Tibial nerve (tissue), 4 donors: ENCODE measurements around the gene CD48.

Experiments used
- EP300 ChIP-seq, 2 donors: sonication (generic); formaldehyde crosslinking; IDR thresholded peaks; one replicate each; pipeline ENCODE4 v1.6.1; 2017; ENCODE audit warnings: antibody characterized with exemption in 2 of 2, mild to moderate bottlenecking in 1 of 2
- POLR2A ChIP-seq, 2 donors: fragments of 450-650 bp; IDR thresholded peaks; one replicate each; pipeline ENCODE4 v1.6.1; 2017; ENCODE audit warnings: antibody characterized with exemption in 2 of 2, mild to moderate bottlenecking in 2 of 2, moderate library complexity in 2 of 2
- TF ChIP-seq, protein P1 (sequence below), 5 experiments: fragments of 200-600 bp in 3 of 5; fragments of 450-650 bp in 2 of 5; sonication (generic) in 3 of 5; IDR thresholded peaks; one replicate each; pipeline ENCODE4 v1.5.1; 2016 to 2019; ENCODE audit warnings: antibody characterized with exemption in 5 of 5, mild to moderate bottlenecking in 3 of 5, moderate library complexity in 2 of 5

DNA sequence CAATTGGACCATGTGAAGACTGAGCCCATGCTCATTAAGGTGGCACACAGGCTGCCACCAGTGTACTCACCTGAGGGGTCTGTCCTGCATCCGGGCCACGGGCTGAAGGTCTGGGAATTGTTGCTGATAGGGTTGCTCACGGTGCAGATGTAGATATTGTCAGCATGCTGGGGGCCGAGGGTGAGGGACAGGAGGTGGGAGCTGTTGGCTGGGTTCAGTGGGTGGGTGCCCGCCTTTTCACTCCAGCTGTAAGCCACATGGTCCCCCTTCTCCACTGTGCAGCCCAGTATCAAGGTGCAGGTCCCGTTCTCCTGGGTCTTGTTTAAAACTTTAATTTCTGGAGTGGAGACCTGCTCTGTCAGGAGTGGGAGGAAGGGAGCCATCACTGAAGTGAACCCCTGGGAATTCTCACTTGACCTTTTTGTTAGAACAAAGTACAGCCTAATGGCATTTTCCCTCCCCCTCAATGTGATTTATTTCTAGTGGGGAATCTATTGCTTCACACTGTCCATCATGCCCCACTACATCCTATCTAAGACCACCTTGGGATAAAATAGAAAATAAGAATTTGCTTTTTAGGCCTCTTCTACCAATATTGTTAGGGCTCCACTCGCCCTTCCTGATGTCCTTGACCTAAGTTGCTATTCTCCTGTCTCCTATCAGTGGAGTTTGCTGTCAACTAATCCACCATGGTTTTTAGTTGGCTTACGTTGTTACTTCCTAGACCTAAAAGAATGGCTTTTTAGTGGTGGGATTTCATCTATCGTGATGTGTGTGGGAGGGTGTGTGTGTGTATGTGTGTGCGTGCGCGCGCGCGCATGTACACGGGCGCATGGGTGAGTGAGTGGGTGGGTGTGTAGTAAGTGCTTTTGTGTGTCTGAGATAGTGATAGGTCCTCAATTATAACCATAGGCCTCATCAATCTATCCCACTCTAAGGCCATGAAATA lies 76.8 kb downstream of the CD48 start:
- no peak for TF ChIP-seq POLR2A (IDR thresholded peaks at IDR 0.05)
- TF ChIP-seq, protein P1, sequence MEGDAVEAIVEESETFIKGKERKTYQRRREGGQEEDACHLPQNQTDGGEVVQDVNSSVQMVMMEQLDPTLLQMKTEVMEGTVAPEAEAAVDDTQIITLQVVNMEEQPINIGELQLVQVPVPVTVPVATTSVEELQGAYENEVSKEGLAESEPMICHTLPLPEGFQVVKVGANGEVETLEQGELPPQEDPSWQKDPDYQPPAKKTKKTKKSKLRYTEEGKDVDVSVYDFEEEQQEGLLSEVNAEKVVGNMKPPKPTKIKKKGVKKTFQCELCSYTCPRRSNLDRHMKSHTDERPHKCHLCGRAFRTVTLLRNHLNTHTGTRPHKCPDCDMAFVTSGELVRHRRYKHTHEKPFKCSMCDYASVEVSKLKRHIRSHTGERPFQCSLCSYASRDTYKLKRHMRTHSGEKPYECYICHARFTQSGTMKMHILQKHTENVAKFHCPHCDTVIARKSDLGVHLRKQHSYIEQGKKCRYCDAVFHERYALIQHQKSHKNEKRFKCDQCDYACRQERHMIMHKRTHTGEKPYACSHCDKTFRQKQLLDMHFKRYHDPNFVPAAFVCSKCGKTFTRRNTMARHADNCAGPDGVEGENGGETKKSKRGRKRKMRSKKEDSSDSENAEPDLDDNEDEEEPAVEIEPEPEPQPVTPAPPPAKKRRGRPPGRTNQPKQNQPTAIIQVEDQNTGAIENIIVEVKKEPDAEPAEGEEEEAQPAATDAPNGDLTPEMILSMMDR (IDR thresholded peaks at IDR 0.05), result no peak
- no peak for TF ChIP-seq EP300 (IDR thresholded peaks at IDR 0.05)
